GM21360 (cell line): ENCODE measurements around the gene TMF1.

Experiments used
- ATAC-seq: cut with Tn5 transposase; IDR thresholded peaks from one replicate; pipeline ENCODE4 v1.9.1; 2021; ENCODE audit warnings: mild to moderate bottlenecking, moderate library complexity; ENCODE audit not compliant: unreplicated experiment

Gene TMF1

GRCh38 chr3:69013253-69014021 is 38.7 kb downstream of the TMF1 start, which contains the start of gene EOGT:
TSS of gene EOGT (minus strand) at chr3:69013684. CDS start at chr3:69009846, 3,838 bp downstream.
- ATAC-seq: peak; percentile 79

- ATAC-seq: peak; percentile 37
These were observed 39.3 kb downstream of the TMF1 start for GRCh38 chr3:69012800-69013252.

DNA sequence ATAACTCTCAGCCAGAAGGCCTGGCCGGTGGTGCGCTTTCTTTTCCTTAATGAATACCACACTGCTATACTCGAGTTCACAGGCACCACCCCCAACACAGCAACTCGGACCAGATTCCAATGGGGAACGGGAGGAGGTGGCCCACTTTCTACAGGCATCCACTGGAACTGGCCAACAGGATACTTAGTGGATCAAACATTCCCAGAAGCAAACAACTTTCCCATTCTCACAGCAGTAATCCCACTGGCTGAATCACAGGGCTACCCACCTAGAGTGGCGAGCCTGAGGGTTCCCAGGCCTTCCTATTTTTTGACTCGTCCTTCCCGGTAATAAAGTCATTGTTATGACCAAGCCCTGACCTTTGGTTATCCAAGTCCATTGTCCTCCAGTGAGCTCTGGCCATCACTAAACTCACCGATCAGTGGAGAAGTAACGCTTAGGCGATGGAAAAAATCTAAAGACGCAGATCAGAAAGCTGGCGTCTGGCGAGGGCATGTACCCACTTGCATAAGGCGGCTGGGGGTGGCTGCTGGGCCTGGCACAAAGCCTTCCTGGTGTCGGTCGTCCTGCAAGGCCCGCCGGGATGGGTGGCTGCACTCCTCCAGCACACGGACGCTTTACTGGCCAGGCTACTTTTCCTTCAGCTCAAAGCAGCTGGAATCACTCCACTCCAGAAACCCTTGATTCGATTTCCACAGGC is 39.9 kb downstream of the TMF1 start:
- no peak for ATAC-seq

DNA sequence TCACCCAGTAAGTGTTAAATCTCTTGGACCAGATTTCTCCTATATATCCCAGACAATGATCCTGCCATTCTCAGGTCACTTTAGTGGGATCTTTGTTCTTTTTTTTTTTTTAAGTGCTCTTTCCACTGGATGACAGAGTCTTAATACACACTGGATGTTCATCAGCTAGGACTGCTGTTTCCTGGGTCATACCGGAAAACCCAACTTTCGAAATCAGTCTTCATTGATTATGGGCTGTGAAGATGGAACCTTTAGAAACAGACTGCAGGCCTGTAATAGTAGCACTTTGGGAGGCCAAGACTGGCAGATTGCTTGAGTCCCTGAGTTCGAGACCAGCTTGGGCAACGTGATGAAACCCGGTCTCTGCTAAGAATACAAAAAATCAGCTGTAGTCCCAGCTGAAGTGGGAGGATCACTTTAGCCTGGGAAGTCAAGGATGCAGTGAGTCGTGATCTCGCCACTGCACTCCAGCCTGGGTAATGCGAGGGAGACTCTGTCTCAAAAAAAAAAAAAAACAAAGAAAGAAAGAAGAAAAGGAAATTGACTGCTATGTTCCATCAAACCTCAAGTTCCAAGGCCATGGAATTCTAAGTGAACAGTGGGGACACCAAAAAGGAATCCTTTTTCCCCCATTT is 40.9 kb downstream of the TMF1 start:
- no peak for ATAC-seq

DNA sequence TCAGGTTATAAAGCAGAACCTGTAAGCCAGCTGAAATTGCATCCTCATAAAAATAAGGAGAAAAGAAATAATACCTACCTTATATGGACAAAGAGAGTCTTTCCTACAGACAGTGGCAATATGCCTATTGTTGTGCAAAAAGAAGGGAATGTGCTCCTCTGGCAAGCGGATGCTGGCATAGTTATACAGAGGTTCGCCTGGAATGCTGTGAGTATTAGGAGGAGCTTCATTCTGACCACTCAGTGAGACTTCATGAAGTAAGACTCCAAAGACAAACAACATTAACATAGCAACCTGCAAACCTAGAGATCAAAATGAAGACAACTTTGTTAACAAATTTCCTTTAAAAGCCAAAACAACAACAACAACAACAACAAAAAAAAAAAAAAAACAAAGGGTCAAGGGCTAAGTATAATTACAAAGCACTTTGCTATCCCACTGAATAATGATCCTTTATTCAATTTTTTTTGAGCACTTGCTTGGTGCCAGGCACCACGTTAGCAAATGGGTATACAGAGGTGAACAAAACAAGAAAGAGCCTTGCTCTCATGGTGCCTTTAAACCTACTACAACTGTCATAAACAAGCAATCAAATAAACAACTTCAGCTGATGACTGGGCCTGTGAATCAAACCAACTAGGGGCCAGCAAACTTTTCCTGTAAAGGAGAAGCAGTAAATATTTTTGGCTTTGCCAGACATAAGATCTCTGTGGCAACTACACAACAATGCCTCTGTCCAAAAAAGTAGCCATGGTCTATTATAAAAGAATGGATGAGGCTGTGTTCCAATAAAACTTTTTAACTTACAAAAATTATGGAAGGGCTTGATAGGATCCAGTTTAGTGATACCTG is 42.3 kb downstream of the TMF1 start:
- ATAC-seq: no peak

GRCh38 chr3:69008980-69009379 is 43.2 kb downstream of the TMF1 start:
- ATAC-seq: no peak

DNA sequence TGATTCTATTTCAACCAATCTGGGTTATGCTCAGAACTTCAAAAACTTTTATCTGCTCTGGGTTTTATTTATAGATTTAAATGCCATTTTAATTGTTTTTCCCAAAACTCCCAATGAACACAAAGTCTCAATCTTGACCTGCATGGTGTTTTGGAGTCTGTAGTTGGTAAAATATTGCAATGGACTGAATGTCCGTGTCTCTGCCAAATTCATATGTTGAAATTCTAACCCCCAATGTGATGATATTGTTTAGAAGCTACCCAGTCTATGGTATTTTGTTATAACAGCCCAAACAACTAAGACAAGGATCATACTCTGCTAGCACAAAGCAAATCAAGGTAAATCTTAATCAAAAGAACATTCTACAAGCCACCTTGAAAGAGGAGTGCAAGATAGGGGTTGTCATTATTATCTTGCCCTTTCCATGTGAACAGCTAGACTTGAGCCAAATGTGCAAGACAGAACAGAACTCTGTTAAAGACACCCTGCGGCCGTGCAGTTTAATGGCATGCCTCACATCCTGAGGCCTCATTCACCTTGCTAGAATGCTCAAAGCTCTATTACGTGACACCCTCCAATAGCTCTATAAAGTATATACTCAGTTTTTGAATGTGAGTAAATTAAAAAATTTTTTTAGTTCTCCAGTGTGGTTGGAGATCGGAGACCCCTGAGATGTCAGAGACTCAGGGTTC is 46.2 kb downstream of the TMF1 start:
- ATAC-seq: no peak

- ATAC-seq: no peak
These were observed 46.9 kb downstream of the TMF1 start for GRCh38 chr3:69005071-69005790.

DNA sequence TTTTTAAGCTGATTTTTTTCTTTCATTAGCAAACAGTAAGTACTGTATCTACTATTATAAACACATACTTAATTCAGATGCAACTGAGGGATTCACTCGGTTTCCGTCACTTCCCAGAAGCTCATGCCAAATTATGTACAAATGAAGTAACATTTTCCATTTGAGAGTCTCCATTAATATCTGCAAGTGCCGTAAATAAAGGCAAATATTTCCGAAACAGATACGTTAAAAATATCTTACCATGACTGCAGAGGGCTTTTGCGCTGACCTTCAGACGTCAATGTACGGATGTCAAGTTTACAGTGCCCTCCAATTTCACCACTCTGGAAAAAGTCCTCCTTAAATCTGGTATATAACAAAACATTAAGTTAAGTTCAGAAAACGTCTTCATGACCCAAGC is 48.0 kb downstream of the TMF1 start:
- ATAC-seq: no peak

- no peak for ATAC-seq
These were observed 52.5 kb downstream of the TMF1 start for GRCh38 chr3:68999605-69000004.

GRCh38 chr3:68999158-68999557 is 53.0 kb downstream of the TMF1 start:
- ATAC-seq: no peak

DNA sequence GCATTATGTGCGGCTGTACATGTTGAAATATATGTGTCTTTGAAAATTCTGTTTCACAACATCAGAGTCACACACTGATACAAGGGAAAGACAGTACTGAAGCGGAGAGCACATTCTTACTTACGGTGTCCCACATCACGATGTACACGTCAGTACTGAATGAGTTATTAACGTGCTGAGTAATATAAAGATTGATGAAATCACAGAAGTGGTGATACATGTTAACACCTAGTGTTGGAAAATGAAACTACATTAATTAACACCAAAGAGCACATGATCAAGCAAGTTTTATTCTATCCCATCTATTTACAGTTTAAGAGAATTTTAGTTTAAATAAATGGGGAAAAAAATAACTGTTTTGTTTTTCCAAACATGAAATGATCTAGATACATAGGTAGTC is 54.2 kb downstream of the TMF1 start:
- no peak for ATAC-seq

DNA sequence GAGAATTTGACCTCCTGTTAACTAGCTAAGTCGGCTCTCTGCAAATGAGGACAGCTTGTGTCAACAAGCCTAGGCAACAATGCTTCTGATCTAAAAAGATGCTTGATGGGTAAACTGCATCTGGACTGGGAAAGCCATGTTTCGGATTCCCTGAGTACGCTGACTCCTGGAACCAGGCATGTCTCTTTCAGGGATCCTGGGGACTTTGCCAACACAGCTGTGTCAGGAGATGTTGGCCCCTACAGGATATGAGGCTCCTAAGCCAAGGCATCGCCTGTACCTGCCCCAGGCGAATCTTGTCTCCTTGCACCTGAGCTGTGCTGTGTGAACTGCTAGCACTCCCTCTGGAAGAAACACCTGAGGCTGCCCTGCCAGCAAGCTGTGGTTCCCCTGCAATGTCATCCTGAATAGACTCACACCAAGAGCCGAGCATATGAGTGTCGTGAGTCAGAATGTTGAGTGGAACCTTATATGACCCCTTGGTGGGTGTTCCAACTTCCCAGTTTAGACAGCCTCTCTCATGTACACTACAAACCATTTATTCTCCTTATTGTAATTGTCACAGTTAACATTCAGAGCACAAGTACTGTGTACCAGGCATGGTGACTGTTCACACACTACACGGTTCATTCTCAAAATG is 55.7 kb downstream of the TMF1 start:
- ATAC-seq: no peak

DNA sequence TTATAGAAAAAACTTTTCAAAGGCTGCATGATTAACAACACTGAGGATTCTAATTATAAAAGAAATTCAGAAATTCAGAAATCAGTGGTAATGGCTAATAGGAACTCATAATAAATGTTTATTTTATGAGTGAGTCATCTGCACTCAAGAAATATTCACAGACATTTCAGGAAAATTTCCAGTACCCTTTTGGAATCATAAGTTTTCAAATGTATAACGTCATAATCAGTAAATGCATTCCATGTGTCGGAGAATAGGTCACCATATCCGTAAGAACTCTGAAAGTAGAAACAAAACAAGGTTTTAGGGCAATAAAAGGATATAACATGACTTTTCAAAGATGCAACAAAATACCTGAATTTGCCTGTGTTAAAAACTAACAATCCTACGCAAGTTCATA is 63.4 kb downstream of the TMF1 start:
- ATAC-seq: no peak

- no peak for ATAC-seq
These were observed 64.8 kb downstream of the TMF1 start for GRCh38 chr3:68987322-68987721.

DNA sequence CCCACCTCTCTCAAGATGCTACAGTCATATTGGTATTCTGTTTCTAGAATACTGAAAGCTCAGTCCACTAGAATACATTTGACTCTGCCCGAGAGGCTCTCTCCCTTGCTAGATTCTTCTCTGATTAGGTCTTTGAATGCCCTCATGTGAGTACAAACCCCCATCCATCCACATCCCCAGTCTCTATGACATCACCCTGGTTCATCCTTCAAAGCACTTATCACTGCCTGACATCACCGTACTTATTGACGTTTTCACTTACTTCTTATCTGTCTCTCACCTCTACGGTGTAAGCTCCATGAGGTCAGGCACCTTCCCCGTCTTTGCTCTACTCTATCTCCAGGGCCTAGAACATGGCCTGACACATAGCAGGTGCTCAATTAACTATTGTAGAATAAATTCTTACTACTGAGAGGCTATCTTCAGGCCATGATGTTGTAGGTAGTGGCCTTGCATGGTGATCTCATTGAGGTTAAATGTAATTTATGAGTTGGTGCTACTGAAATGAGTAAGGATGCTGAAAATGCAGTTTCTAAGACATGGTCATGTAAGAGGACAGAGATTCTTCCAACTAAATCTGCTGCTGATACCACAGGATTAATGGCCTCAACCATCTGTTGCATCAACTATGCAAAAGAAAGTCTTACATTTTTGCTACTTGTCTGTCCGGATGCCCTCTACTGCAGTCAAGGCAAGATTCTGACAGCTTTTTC is 65.5 kb downstream of the TMF1 start:
- no peak for ATAC-seq

DNA sequence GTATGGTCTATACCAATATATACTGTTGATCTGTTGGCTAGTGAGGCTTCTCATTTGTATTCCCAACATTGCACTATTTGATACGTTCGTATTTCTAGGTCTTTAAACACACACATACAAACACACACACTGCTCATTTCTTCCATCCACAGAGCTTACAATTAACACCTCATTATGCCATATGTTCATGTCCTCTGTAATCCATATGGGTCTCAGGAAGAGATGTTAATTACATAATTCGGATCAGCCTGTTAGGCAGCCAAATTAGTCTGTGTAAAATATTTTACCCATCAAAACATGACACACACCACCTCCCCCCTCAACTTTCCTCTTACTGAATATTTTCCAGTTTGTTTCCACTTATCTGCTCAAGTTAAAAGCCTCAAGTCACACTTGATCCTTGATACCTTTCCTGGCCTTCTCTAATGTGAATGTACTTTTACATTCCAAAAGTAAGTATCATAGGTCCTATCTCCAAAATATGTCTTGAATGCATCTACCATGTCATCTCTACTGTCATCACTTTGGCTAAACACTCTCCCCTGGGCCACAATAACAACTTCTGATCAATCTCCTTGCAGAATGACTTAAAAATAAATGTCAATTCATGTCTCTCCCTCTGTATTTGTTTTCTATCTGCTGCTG is 66.9 kb downstream of the TMF1 start:
- ATAC-seq: no peak

DNA sequence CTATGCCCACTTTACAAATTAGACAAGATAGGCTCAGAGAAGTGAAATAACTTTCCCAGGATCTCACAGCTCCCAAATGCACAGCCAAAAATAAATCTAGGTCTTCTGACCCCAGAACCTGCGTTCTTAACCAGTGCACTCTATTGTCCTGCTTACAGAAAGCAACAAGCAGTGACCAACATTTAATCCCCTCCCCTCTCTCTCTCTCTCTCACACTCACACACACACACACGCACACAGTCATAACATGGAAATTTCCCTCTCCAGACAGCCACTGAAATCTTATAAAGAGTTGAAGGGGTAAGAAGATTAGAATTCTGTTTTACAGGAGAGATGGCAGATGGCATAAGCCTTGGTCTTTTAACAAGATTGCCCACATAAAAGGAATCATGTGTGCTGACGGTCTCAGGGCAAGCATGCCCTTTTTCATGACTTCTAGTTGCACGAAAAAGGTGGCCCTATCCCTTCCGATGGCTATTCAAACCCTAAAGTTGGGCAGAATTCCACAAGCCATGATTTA is 68.1 kb downstream of the TMF1 start:
- no peak for ATAC-seq
